BJ (cell line): ENCODE results near the gene ZNF563. TPM values are rescaled to one million over a fixed set of nuclear protein-coding genes. Genes with fewer than 3 reads are reported as not detected.

ENCODE experiments used
- CTCF ChIA-PET: fragments of 350-600 bp; formaldehyde crosslinking; extraction: SDS; loops from one replicate; lab custom pipeline; 2021; ENCODE audit warnings: antibody characterized with exemption, inconsistent platforms; lab: Yijun Ruan, JAX
- POLR2A ChIA-PET: fragments of 300-600 bp; sonication (Branson Sonifier 250); formaldehyde crosslinking; extraction: SDS; loops from one replicate; lab custom pipeline; 2021; ENCODE audit warnings: antibody characterized with exemption; lab: Charles Lee
- DNase-seq: peaks from one replicate; pipeline ENCODE4 v3.0.0-alpha.2; 2011; ENCODE audit warnings: low read depth
- H3K27me3 ChIP-seq: 2 replicates; pipeline ENCODE4 v1.6.0; 2011; ENCODE audit warnings: low read length; ENCODE audit not compliant: control insufficient read depth, insufficient read depth
- H3K36me3 ChIP-seq: 2 replicates; pipeline ENCODE4 v1.5.1; 2011; ENCODE audit warnings: low read length; ENCODE audit not compliant: control insufficient read depth, insufficient read depth
- H3K4me3 ChIP-seq: 2 replicates; pipeline ENCODE4 v1.5.1; 2011; ENCODE audit warnings: low read depth, mild to moderate bottlenecking, control low read depth, low read length
- polyA plus RNA-seq: library from polyadenylated mRNA; depleted of rRNA; stranded (reverse); fragments of >200 nt; gene quantifications from 2 replicates; pipeline ENCODE4 v1.2.3, GENCODE V29; 2011; rRNA removed
- small RNA-seq: library from RNA; depleted of rRNA; stranded (forward); fragments of <200 nt; gene quantifications from one replicate; pipeline ENCODE3, GENCODE V24; 2012; ENCODE audit warnings: low replicate concordance, low read depth; ENCODE audit not compliant: insufficient read length
- TF ChIP-seq, protein P1 (sequence below): IDR thresholded peaks from 2 replicates; pipeline ENCODE4 v1.5.1; 2011; ENCODE audit warnings: low read depth, mild to moderate bottlenecking, control low read depth, inconsistent platforms, low read length, moderate library complexity; ENCODE audit not compliant: insufficient read depth

The ZNF563 gene
- polyA plus RNA-seq, 1 experiment = 1.4 TPM

DNA sequence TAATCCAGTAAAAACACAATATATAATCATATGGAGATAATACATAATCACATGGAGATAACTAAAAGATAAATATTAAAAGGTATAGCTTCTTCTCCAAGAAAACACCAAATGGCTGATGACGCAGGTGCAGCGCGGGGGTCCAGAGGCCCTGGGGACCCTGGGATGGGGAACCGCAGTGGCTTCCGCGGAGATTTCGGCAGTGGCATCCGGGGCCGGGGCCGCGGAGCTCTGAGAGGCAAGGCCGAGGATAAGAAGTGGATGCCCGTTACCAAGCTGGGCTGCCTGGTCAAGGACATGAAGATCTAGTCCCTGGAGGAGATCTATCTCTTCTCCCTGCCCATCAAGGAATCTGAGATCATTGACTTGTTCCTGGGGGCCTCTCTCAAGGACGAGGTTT is 49.2 kb downstream of the ZNF563 start:
- Histone ChIP-seq H3K27me3 (no peaks in the 10 kb centered on the region), H3K4me3 (no peak overlapping the region), H3K36me3 (no peaks in the 10 kb centered on the region; the same call in 1 of the 2 replicates)
- CTCF ChIA-PET = no interaction called here
- no peak for DNase-seq
- POLR2A ChIA-PET = no interaction called here
- TF ChIP-seq, protein P1, sequence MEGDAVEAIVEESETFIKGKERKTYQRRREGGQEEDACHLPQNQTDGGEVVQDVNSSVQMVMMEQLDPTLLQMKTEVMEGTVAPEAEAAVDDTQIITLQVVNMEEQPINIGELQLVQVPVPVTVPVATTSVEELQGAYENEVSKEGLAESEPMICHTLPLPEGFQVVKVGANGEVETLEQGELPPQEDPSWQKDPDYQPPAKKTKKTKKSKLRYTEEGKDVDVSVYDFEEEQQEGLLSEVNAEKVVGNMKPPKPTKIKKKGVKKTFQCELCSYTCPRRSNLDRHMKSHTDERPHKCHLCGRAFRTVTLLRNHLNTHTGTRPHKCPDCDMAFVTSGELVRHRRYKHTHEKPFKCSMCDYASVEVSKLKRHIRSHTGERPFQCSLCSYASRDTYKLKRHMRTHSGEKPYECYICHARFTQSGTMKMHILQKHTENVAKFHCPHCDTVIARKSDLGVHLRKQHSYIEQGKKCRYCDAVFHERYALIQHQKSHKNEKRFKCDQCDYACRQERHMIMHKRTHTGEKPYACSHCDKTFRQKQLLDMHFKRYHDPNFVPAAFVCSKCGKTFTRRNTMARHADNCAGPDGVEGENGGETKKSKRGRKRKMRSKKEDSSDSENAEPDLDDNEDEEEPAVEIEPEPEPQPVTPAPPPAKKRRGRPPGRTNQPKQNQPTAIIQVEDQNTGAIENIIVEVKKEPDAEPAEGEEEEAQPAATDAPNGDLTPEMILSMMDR = no peak

DNA sequence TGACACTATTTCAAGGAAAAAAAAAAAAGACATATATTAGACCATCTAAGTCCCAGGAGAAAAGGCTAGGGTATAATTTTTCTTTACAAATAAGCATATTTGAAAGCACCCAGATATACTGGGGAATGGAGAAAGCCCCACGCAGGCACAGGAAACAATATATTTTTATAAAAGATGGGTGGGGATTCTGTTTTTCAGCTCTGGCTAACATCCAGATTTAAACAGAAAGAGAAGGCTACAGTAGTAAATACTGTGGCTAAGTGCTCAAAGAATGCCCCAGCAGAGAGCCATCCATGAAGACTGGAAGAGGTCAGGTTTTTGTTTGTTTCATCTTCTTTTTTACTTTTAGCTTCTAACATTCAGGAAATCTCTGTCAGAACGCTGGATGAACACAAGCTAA is 54.7 kb downstream of the ZNF563 start:
- CTCF ChIA-PET = no interaction called here
- TF ChIP-seq, protein P1 = no peak
- POLR2A ChIA-PET = no interaction called here

DNA sequence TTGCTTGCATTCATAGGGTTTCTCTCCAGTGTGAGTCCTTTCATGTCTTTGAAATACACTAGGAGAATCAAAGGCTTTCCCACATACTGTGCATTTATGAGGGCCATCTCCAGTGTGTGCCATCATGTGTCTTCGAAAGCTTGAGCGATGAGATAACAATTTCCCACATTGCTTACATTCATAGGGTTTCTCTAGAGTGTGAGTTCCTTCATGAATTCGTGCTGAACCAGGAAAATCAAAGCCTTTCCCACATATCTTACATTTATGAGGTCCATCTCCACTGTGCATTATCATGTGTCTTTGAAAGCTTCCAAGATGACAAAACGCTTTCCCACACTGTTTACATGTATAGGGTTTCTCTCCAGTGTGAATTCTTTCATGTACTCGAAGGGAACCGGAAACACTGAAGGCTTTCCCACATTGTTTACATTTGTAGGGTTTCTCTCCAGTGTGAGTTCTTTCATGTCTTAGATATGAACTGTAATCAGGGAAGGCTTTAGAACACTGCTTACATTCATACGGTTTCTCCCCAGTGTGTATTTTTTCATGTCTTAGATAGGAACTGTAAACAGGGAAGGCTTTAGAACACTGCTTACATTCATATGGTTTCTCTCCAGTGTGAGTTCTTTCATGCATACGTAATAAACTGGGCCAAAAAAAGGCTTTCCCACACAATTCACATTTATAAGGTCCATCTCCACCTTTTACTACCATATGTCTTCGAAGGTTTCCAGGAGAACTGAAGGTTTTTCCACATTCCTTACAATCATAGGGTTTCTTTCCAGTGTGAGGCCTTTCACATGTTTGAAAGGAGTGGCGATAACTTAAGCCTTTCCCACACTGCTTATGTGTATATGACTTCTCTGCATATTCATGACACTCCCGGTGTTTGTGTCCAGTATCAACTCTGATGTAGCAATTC is 60.2 kb downstream of the ZNF563 start:
- Histone ChIP-seq H3K4me3 (no peak overlapping the region), H3K36me3 (peaks cover 6% of the 10 kb centered on the region), H3K27me3 (no peaks in the 10 kb centered on the region)
- ChIA-PET CTCF (no interaction called here), POLR2A (no interaction called here)
- no peak for DNase-seq
- TF ChIP-seq, protein P1 = no peak

More for the DNA sequence above, 54.7 kb downstream of the ZNF563 start:
- Histone ChIP-seq H3K27me3 (no peaks in the 10 kb centered on the region), H3K4me3 (no peak overlapping the region), H3K36me3 (no peaks in the 10 kb centered on the region)
- DNase-seq = no peak

DNA sequence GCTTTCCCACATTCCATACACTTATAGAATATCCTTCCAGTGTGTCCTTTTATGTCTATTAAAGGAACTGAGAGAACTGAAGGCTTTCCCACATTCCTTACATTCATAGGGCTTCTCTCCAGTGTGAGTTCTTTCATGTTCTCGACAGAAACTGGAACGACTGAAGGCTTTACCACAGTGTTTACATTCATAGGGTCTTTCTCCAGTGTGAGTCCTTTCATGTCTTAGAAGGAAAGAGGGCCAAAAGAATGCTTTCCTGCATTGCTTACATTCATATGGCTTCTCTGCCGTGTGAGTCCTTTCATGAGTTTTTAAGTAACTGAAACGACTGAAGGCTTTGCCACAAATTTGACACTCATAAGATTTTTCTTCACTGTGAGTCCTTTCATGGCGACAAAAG is 61.0 kb downstream of the ZNF563 start:
- ChIA-PET POLR2A (no interaction called here), CTCF (no interaction called here)
- TF ChIP-seq, protein P1 = no peak
- no peaks in the 10 kb centered on the region for H3K27me3 ChIP-seq
- H3K4me3 ChIP-seq = no peak overlapping the region
- peaks cover 6% of the 10 kb centered on the region for H3K36me3 ChIP-seq
- DNase-seq = no peak

GRCh38 chr19:12270854-12271253 is 62.6 kb downstream of the ZNF563 start:
- H3K27me3 ChIP-seq = no peaks in the 10 kb centered on the region
- H3K4me3 ChIP-seq = no peak overlapping the region
- CTCF ChIA-PET = no interaction called here
- H3K36me3 ChIP-seq = peaks cover 6% of the 10 kb centered on the region
- DNase-seq = no peak
- TF ChIP-seq, protein P1 = no peak
- POLR2A ChIA-PET = no interaction called here

Small RNA genes within 50 kb of the gene (small RNA-seq; reads per million reads assigned to genes)
- not detected for gene RPS29P23

Other genes with a start within 250 kb of the ZNF563 start
- gene ZNF20, start 193.3 kb downstream of the ZNF563 start, polyA plus RNA-seq = 2.1 and 2.8 TPM in 2 replicates
- 1.5 and 2.2 TPM in 2 replicates for gene ZNF625, start 176.9 kb downstream of the ZNF563 start, polyA plus RNA-seq
- gene ZNF136, start 170.5 kb downstream of the ZNF563 start, polyA plus RNA-seq = 1.5 and 2.8 TPM in 2 replicates
- gene ZNF44, start 38.8 kb downstream of the ZNF563 start, polyA plus RNA-seq = 2.9 and 3.5 TPM in 2 replicates
- 0.36 and 1.0 TPM in 2 replicates for gene ZNF442, start 32.0 kb upstream of the ZNF563 start, polyA plus RNA-seq
- gene ZNF799, start 67.6 kb upstream of the ZNF563 start, polyA plus RNA-seq = 0.63 and 1.3 TPM in 2 replicates
- gene ZNF443, start 107.4 kb upstream of the ZNF563 start, polyA plus RNA-seq = 0.56 and 1.5 TPM in 2 replicates
- 0.59 and 1.1 TPM in 2 replicates for gene ZNF709, start 151.2 kb upstream of the ZNF563 start, polyA plus RNA-seq
- gene ZNF564, start 217.8 kb upstream of the ZNF563 start, polyA plus RNA-seq = 1.4 and 2.9 TPM in 2 replicates